ENCODE results near the gene EXOC6B.

EXOC6B gene

GRCh38 chr2:72332720-72333119 is 493.1 kb downstream of the EXOC6B start:
- no peaks in the 10 kb centered on the region for H3K27me3 ChIP-seq (ENCODE audit: low read depth, low read length)
- no peak overlapping the region for H3K27ac ChIP-seq (ENCODE audit: low read length)
- no peak overlapping the region for H3K9ac ChIP-seq (ENCODE audit: low read length)
- no peak overlapping the region for H3K4me2 ChIP-seq (ENCODE audit: low read length)
- no peak overlapping the region for H3K4me3 ChIP-seq (ENCODE audit: low read length)
- H4K20me1 ChIP-seq (ENCODE audit: insufficient read depth, low read length) = no peaks in the 10 kb centered on the region
- no peaks in the 10 kb centered on the region for H3K9me3 ChIP-seq (ENCODE audit: insufficient read depth, low read length)
- no peak overlapping the region for H2AFZ ChIP-seq (ENCODE audit: low read depth, low read length)
- no peaks in the 10 kb centered on the region for H3K79me2 ChIP-seq (ENCODE audit: low read length)
- H3K4me1 ChIP-seq (ENCODE audit: low read length) = peaks cover 4% of the 10 kb centered on the region; the same call in 1 of the 2 replicates
- TF ChIP-seq EZH2phosphoT487 (IDR thresholded peaks at IDR 0.05; ENCODE audit: low read depth) (no peak), CTCF (IDR thresholded peaks at IDR 0.05; ENCODE audit: low read depth, low read length) (no peak)
- no peaks in the 10 kb centered on the region for H3K36me3 ChIP-seq (replicated peaks; ENCODE audit: low read depth, low read length)

- Histone ChIP-seq H3K4me1 (ENCODE audit: low read length) (peaks cover 4% of the 10 kb centered on the region; the same call in 1 of the 2 replicates), H3K9me3 (ENCODE audit: insufficient read depth, low read length) (no peaks in the 10 kb centered on the region)
- TF ChIP-seq CTCF (IDR thresholded peaks at IDR 0.05; ENCODE audit: low read depth, low read length) = no peak
- TF ChIP-seq EZH2phosphoT487 (IDR thresholded peaks at IDR 0.05; ENCODE audit: low read depth) = no peak
Measured at GRCh38 chr2:72330652-72331051, 495.2 kb downstream of the EXOC6B start.

GRCh38 chr2:72326759-72327158 is 499.1 kb downstream of the EXOC6B start:
- Histone ChIP-seq H4K20me1 (ENCODE audit: insufficient read depth, low read length) (no peaks in the 10 kb centered on the region), H3K4me3 (ENCODE audit: low read length) (no peak overlapping the region), H2AFZ (ENCODE audit: low read depth, low read length) (no peak overlapping the region), H3K27me3 (ENCODE audit: low read depth, low read length) (no peaks in the 10 kb centered on the region), H3K4me2 (ENCODE audit: low read length) (no peak overlapping the region), H3K36me3 (replicated peaks; ENCODE audit: low read depth, low read length) (no peaks in the 10 kb centered on the region), H3K9me3 (ENCODE audit: insufficient read depth, low read length) (no peaks in the 10 kb centered on the region), H3K4me1 (ENCODE audit: low read length) (no peaks in the 10 kb centered on the region), H3K79me2 (ENCODE audit: low read length) (no peaks in the 10 kb centered on the region), H3K9ac (ENCODE audit: low read length) (no peak overlapping the region), H3K27ac (ENCODE audit: low read length) (no peak overlapping the region)
- TF ChIP-seq CTCF (IDR thresholded peaks at IDR 0.05; ENCODE audit: low read depth, low read length) (no peak), EZH2phosphoT487 (IDR thresholded peaks at IDR 0.05; ENCODE audit: low read depth) (no peak)

More at GRCh38 chr2:72330652-72331051, 495.2 kb downstream of the EXOC6B start:
- no peak overlapping the region for H3K27ac ChIP-seq (ENCODE audit: low read length)
- no peaks in the 10 kb centered on the region for H3K79me2 ChIP-seq (ENCODE audit: low read length)
- no peak overlapping the region for H3K4me3 ChIP-seq (ENCODE audit: low read length)
- H2AFZ ChIP-seq (ENCODE audit: low read depth, low read length) = no peak overlapping the region
- H3K9ac ChIP-seq (ENCODE audit: low read length) = no peak overlapping the region
- H4K20me1 ChIP-seq (ENCODE audit: insufficient read depth, low read length) = no peaks in the 10 kb centered on the region
- H3K4me2 ChIP-seq (ENCODE audit: low read length) = no peak overlapping the region
- H3K36me3 ChIP-seq (replicated peaks; ENCODE audit: low read depth, low read length) = no peaks in the 10 kb centered on the region
- H3K27me3 ChIP-seq (ENCODE audit: low read depth, low read length) = no peaks in the 10 kb centered on the region

GRCh38 chr2:72325592-72326422 is 500.0 kb downstream of the EXOC6B start:
- H3K4me2 ChIP-seq (ENCODE audit: low read length) = no peak overlapping the region
- no peaks in the 10 kb centered on the region for H3K27me3 ChIP-seq (ENCODE audit: low read depth, low read length)
- TF ChIP-seq CTCF (IDR thresholded peaks at IDR 0.05; ENCODE audit: low read depth, low read length) = peak; percentile 73
- TF ChIP-seq EZH2phosphoT487 (IDR thresholded peaks at IDR 0.05; ENCODE audit: low read depth) = no peak
- H3K9me3 ChIP-seq (ENCODE audit: insufficient read depth, low read length) = no peaks in the 10 kb centered on the region
- H3K79me2 ChIP-seq (ENCODE audit: low read length) = no peaks in the 10 kb centered on the region
- no peaks in the 10 kb centered on the region for H3K4me1 ChIP-seq (ENCODE audit: low read length)
- H4K20me1 ChIP-seq (ENCODE audit: insufficient read depth, low read length) = no peaks in the 10 kb centered on the region
- H3K27ac ChIP-seq (ENCODE audit: low read length) = no peak overlapping the region
- H3K36me3 ChIP-seq (replicated peaks; ENCODE audit: low read depth, low read length) = no peaks in the 10 kb centered on the region
- H3K4me3 ChIP-seq (ENCODE audit: low read length) = no peak overlapping the region
- no peak overlapping the region for H3K9ac ChIP-seq (ENCODE audit: low read length)
- H2AFZ ChIP-seq (ENCODE audit: low read depth, low read length) = no peak overlapping the region
